Umbilical cord (tissue), 1 donor: ENCODE results near the gene MED20. TPM values are rescaled to one million over a fixed set of nuclear protein-coding genes. Genes with fewer than 3 reads are reported as not detected.

Experiments used
- total RNA-seq: library from RNA; depleted of rRNA; stranded (reverse); fragments of >200 nt; gene quantifications from one replicate; pipeline ENCODE4 v1.2.3, GENCODE V29; 2014; ENCODE audit warnings: low replicate concordance; ENCODE audit not compliant: insufficient read depth

MED20 gene
- total RNA-seq, 1 donor from 2014 or later = 15.2 TPM

Other genes starting within 250 kb of the MED20 start
- 3.1 TPM for gene TFEB, start 185.5 kb downstream of the MED20 start, total RNA-seq
- gene PGC, start 173.7 kb downstream of the MED20 start, total RNA-seq = 0.96 TPM
- not detected for gene FRS3, start 141.2 kb downstream of the MED20 start, total RNA-seq
- 2.9 TPM for gene PRICKLE4, start 140.4 kb downstream of the MED20 start, total RNA-seq
- gene TOMM6, start 133.4 kb downstream of the MED20 start, total RNA-seq = 122 TPM
- 2.9 TPM for gene USP49, start 25.8 kb downstream of the MED20 start, total RNA-seq
- 5.3 TPM for gene BYSL, start 360 bp upstream of the MED20 start, total RNA-seq
- gene CCND3, start 20.7 kb upstream of the MED20 start, total RNA-seq = 33.5 TPM
- gene TAF8, start 129.4 kb upstream of the MED20 start, total RNA-seq = 16.4 TPM
- 6.0 TPM for gene C6orf132, start 221.5 kb upstream of the MED20 start, total RNA-seq